Uterus (tissue), 2 donors: ENCODE measurements around the gene GRPR.

Experiments
- POLR2A ChIP-seq, 2 donors: fragments of 450-650 bp; IDR thresholded peaks; one replicate each; pipeline ENCODE4 v1.6.1; 2016; ENCODE audit warnings: antibody characterized with exemption in 2 of 2, mild to moderate bottlenecking in 1 of 2, moderate library complexity in 1 of 2
- TF ChIP-seq, protein P1 (sequence below), 4 experiments: fragments of 200-600 bp in 2 of 4; fragments of 450-650 bp in 2 of 4; sonication (generic) in 2 of 4; IDR thresholded peaks; one replicate each; pipeline ENCODE4 v1.5.1; 2016 to 2019; ENCODE audit warnings: antibody characterized with exemption in 4 of 4, mild to moderate bottlenecking in 2 of 4, moderate library complexity in 1 of 4

GRCh38 chrX:16140448-16140847 lies 17.1 kb downstream of the GRPR start:
- TF ChIP-seq, protein P1, sequence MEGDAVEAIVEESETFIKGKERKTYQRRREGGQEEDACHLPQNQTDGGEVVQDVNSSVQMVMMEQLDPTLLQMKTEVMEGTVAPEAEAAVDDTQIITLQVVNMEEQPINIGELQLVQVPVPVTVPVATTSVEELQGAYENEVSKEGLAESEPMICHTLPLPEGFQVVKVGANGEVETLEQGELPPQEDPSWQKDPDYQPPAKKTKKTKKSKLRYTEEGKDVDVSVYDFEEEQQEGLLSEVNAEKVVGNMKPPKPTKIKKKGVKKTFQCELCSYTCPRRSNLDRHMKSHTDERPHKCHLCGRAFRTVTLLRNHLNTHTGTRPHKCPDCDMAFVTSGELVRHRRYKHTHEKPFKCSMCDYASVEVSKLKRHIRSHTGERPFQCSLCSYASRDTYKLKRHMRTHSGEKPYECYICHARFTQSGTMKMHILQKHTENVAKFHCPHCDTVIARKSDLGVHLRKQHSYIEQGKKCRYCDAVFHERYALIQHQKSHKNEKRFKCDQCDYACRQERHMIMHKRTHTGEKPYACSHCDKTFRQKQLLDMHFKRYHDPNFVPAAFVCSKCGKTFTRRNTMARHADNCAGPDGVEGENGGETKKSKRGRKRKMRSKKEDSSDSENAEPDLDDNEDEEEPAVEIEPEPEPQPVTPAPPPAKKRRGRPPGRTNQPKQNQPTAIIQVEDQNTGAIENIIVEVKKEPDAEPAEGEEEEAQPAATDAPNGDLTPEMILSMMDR (IDR thresholded peaks at IDR 0.05) = no peak
- TF ChIP-seq POLR2A (IDR thresholded peaks at IDR 0.05) = no peak
